ENCODE measurements around the gene IFRD2. TPM values are rescaled to one million over a fixed set of nuclear protein-coding genes. Genes with fewer than 3 reads are reported as not detected.

The IFRD2 gene
- total RNA-seq, 1 experiment from 2014 or later, result 111 TPM

GRCh38 chr3:50327943-50328691 is 35.9 kb upstream of the IFRD2 start, which contains the start of gene TUSC2:
Gene TUSC2 (minus strand): TSS chr3:50328223. CDS start chr3:50328099, 124 bp downstream.
- intact Hi-C loops (cut with micrococcal nuclease; ENCODE audit: unreplicated experiment), result no loop called here
- peaks cover 16% of the 10 kb centered on the region for H3K4me1 ChIP-seq (ENCODE audit: control insufficient read depth, insufficient read depth, low read length)
- CTCF ChIA-PET, result interaction anchor here (1.0 kb wide), 1 partner anchor 101 kb away, joined by 5 read pairs; no protein-coding TSS in a partner anchor
- H3K27me3 ChIP-seq (ENCODE audit: control insufficient read depth, insufficient read depth, low read length), result no peaks in the 10 kb centered on the region
- peak; percentile 92 for ATAC-seq
- POLR2A ChIA-PET, result interaction anchor here (0.6 to 0.7 kb wide), 3 partner anchors 9 to 64 kb away, joined by 3 to 14 read pairs (median 5); no protein-coding TSS in a partner anchor
- peaks cover 11% of the 10 kb centered on the region for H3K36me3 ChIP-seq (ENCODE audit: control insufficient read depth, insufficient read depth, low read length)
- no peak for DNase-seq (ENCODE audit: low read depth, low spot score)
- H3K4me3 ChIP-seq (ENCODE audit: low read depth in 2 of 2, low read length in 2 of 2), result peak within 1 kb of the TSS; percentile 87 to 89
- TF ChIP-seq TCF7L2 (IDR thresholded peaks at IDR 0.05; ENCODE audit: low read depth, low read length) (0 out of 2 replicates have a peak, but pooled peaks have one; percentile 41), REST (IDR thresholded peaks at IDR 0.05; ENCODE audit: insufficient read depth in 1 of 2, low read depth in 2 of 2, low read length in 1 of 2) (0 out of 4 replicates have a peak, but pooled peaks of 1 of the 2 experiments have one; percentile 71), SIN3A (IDR thresholded peaks at IDR 0.05; ENCODE audit: borderline replicate concordance, insufficient read depth, low read depth, low read length) (peak; percentile 37; the same call in 1 of the 2 replicates), POLR2AphosphoS5 (IDR thresholded peaks at IDR 0.05; ENCODE audit: low read depth, low read length) (peak; percentile 73)
- TF ChIP-seq, protein P1, sequence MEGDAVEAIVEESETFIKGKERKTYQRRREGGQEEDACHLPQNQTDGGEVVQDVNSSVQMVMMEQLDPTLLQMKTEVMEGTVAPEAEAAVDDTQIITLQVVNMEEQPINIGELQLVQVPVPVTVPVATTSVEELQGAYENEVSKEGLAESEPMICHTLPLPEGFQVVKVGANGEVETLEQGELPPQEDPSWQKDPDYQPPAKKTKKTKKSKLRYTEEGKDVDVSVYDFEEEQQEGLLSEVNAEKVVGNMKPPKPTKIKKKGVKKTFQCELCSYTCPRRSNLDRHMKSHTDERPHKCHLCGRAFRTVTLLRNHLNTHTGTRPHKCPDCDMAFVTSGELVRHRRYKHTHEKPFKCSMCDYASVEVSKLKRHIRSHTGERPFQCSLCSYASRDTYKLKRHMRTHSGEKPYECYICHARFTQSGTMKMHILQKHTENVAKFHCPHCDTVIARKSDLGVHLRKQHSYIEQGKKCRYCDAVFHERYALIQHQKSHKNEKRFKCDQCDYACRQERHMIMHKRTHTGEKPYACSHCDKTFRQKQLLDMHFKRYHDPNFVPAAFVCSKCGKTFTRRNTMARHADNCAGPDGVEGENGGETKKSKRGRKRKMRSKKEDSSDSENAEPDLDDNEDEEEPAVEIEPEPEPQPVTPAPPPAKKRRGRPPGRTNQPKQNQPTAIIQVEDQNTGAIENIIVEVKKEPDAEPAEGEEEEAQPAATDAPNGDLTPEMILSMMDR (IDR thresholded peaks at IDR 0.05), result no peak
- no TSS peak for BruUV-seq (replicated peaks)
- peak within 1 kb of the TSS; percentile 89 for H3K27ac ChIP-seq (ENCODE audit: low read length)
- in situ Hi-C loops (cut with HindIII; ENCODE audit: low pct_unique_long_range_greater_than_20kb, low sequenced_read_pairs), result no loop called here
- no peaks in the 10 kb centered on the region for H3K9me3 ChIP-seq (ENCODE audit: control insufficient read depth, insufficient read depth, low read depth, low read length)

- DNase-seq (ENCODE audit: low read depth, low spot score) (no peak), ATAC-seq (no peak)
- ChIA-PET CTCF (no interaction called here), POLR2A (no interaction called here)
- H3K27ac ChIP-seq (ENCODE audit: low read length), result peak overlapping the region; percentile 89
- in situ Hi-C loops (cut with HindIII; ENCODE audit: low pct_unique_long_range_greater_than_20kb, low sequenced_read_pairs), result no loop called here
- peaks cover 11% of the 10 kb centered on the region for H3K36me3 ChIP-seq (ENCODE audit: control insufficient read depth, insufficient read depth, low read length)
- intact Hi-C loops (cut with micrococcal nuclease; ENCODE audit: unreplicated experiment), result no loop called here
- H3K9me3 ChIP-seq (ENCODE audit: control insufficient read depth, insufficient read depth, low read depth, low read length), result no peaks in the 10 kb centered on the region
- no TSS peak for BruUV-seq (replicated peaks)
- H3K27me3 ChIP-seq (ENCODE audit: control insufficient read depth, insufficient read depth, low read length), result no peaks in the 10 kb centered on the region
- H3K4me1 ChIP-seq (ENCODE audit: control insufficient read depth, insufficient read depth, low read length), result peaks cover 25% of the 10 kb centered on the region
- no peak for TF ChIP-seq POLR2AphosphoS5 (IDR thresholded peaks at IDR 0.05; ENCODE audit: low read depth, low read length)
- peak overlapping the region; percentile 87 to 89 for H3K4me3 ChIP-seq (ENCODE audit: low read depth in 2 of 2, low read length in 2 of 2)
Measured at GRCh38 chr3:50327129-50327528, 34.9 kb upstream of the IFRD2 start.

- Histone ChIP-seq H3K9me3 (ENCODE audit: control insufficient read depth, insufficient read depth, low read depth, low read length) (no peaks in the 10 kb centered on the region), H3K36me3 (ENCODE audit: control insufficient read depth, insufficient read depth, low read length) (peaks cover 11% of the 10 kb centered on the region), H3K4me3 (ENCODE audit: low read depth in 2 of 2, low read length in 2 of 2) (no peak overlapping the region), H3K4me1 (ENCODE audit: control insufficient read depth, insufficient read depth, low read length) (peaks cover 27% of the 10 kb centered on the region), H3K27ac (ENCODE audit: low read length) (no peak overlapping the region), H3K27me3 (ENCODE audit: control insufficient read depth, insufficient read depth, low read length) (no peaks in the 10 kb centered on the region)
- in situ Hi-C loops (cut with HindIII; ENCODE audit: low pct_unique_long_range_greater_than_20kb, low sequenced_read_pairs), result no loop called here
- BruUV-seq (replicated peaks), result no TSS peak
- intact Hi-C loops (cut with micrococcal nuclease; ENCODE audit: unreplicated experiment), result no loop called here
- ATAC-seq (no peak), DNase-seq (ENCODE audit: low read depth, low spot score) (no peak)
- CTCF ChIA-PET, result no interaction called here
- TF ChIP-seq, protein P1 (IDR thresholded peaks at IDR 0.05), result no peak
- TF ChIP-seq TCF7L2 (IDR thresholded peaks at IDR 0.05; ENCODE audit: low read depth, low read length), result no peak
- TF ChIP-seq SIN3A (IDR thresholded peaks at IDR 0.05; ENCODE audit: borderline replicate concordance, insufficient read depth, low read depth, low read length), result no peak
- no peak for TF ChIP-seq REST (IDR thresholded peaks at IDR 0.05; ENCODE audit: insufficient read depth in 1 of 2, low read depth in 2 of 2, low read length in 1 of 2)
- no peak for TF ChIP-seq POLR2AphosphoS5 (IDR thresholded peaks at IDR 0.05; ENCODE audit: low read depth, low read length)
- POLR2A ChIA-PET, result no interaction called here
Measured at GRCh38 chr3:50326182-50326541, 33.9 kb upstream of the IFRD2 start.

Measured in Panc1 (cell line).